Measurements from ENCODE around the gene LRFN2.

Gene LRFN2

GRCh38 chr6:40349901-40350746, 237.0 kb downstream of the LRFN2 start:
- DNase-seq (ENCODE audit: low read depth, low spot score): no peak

GRCh38 chr6:40349123-40349900, 237.9 kb downstream of the LRFN2 start:
- DNase-seq (ENCODE audit: low read depth, low spot score): no peak

- no peak for DNase-seq (ENCODE audit: low read depth, low spot score)
Measured at GRCh38 chr6:40348591-40348990, 238.6 kb downstream of the LRFN2 start.

GRCh38 chr6:40347571-40348011, 239.6 kb downstream of the LRFN2 start:
- no peak for DNase-seq (ENCODE audit: low read depth, low spot score)

GRCh38 chr6:40346246-40346645, 240.9 kb downstream of the LRFN2 start:
- DNase-seq (ENCODE audit: low read depth, low spot score): no peak

GRCh38 chr6:40344566-40345167, 242.5 kb downstream of the LRFN2 start:
- no peak for DNase-seq (ENCODE audit: low read depth, low spot score)

GRCh38 chr6:40343877-40344565, 243.1 kb downstream of the LRFN2 start:
- DNase-seq (ENCODE audit: low read depth, low spot score): no peak

GRCh38 chr6:40343318-40343876, 243.8 kb downstream of the LRFN2 start:
- DNase-seq (ENCODE audit: low read depth, low spot score): no peak

GRCh38 chr6:40342723-40343122, 244.4 kb downstream of the LRFN2 start:
- DNase-seq (ENCODE audit: low read depth, low spot score): no peak

GRCh38 chr6:40341726-40342125, 245.4 kb downstream of the LRFN2 start:
- no peak for DNase-seq (ENCODE audit: low read depth, low spot score)
